DMS53 (cell line): ENCODE data around the gene DEDD.

Experiments
- DNase-seq: peaks from one replicate; lab custom pipeline; 2025; lab: John Stamatoyannopoulos, UW

DEDD gene

GRCh38 chr1:161072751-161073449, 59.6 kb downstream of the DEDD start:
- no peak for DNase-seq

- peak; percentile 82 for DNase-seq
These were observed 60.5 kb downstream of the DEDD start for GRCh38 chr1:161071886-161072371.
